Measurements from ENCODE around the gene ZNF440.
"Not testable (repeated sequence)": the region's sequence is repeated elsewhere in the genome, so short reads cannot be mapped to it uniquely, and the experiment has no call there.

The ZNF440 gene

GRCh38 chr19:11828957-11829876, 15.1 kb downstream of the ZNF440 start:
- DNase-seq, result not testable (repeated sequence)

DNA sequence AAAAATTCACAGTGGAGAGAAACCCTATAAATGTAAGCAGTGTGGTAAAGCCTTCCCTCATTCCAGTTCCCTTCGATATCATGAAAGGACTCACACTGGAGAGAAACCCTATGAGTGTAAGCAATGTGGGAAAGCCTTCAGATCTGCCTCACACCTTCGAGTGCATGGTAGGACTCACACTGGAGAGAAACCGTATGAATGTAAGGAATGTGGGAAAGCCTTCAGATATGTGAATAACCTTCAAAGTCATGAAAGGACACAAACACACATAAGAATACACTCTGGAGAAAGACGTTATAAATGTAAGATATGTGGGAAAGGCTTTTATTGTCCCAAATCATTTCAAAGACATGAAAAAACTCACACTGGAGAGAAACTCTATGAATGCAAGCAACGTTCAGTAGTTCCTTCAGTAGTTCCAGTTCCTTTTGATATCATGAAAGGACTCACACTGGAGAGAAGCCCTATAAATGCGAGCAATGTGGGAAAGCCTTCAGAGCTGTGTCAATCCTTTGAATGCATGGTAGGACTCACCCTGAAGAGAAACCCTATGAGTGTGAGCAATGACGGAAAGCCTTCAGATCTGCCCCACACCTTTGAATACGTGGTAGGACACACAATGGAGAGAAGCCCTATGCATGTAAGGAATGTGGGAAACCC, 18.3 kb downstream of the ZNF440 start:
- DNase-seq, result no peak

DNA sequence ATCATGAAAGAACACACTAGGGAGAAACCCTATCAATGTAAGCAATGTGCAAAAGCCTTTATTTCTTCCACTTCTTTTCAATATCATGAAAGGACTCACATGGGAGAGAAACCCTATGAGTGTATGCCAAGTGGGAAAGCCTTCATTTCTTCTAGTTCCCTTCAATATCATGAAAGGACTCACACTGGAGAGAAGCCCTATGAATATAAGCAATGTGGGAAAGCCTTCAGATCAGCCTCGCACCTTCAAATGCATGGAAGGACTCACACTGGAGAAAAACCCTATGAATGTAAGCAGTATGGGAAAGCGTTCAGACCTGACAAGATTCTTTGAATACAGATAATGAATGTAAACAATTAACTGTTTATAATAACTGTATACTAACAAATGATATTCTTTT, 19.5 kb downstream of the ZNF440 start:
- DNase-seq, result no peak

- not testable (repeated sequence) for DNase-seq
These were observed 21.6 kb downstream of the ZNF440 start for GRCh38 chr19:11835626-11836066.

- DNase-seq, result no peak
These were observed 29.6 kb downstream of the ZNF440 start for GRCh38 chr19:11843722-11844121.

DNA sequence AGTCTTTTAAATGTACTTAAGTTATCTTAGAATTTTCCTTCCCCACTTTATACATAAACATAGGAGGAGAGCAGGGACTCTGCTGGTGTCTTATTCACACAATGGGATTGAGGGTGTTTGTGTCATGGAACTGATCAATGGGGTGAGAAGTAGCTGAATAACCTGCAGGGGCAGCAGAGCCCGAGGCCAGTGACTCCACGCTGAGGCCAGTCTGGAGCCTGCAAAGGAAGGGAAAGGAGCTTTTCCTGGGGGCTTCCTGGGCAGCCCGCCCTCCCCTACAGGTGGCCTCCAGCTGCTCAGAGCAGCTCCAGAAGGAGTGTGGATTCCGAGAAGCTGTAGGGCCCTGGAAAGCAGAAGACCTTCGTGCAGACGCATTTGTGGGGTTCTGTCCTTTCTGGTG, 33.5 kb downstream of the ZNF440 start:
- DNase-seq, result not testable (repeated sequence)

DNA sequence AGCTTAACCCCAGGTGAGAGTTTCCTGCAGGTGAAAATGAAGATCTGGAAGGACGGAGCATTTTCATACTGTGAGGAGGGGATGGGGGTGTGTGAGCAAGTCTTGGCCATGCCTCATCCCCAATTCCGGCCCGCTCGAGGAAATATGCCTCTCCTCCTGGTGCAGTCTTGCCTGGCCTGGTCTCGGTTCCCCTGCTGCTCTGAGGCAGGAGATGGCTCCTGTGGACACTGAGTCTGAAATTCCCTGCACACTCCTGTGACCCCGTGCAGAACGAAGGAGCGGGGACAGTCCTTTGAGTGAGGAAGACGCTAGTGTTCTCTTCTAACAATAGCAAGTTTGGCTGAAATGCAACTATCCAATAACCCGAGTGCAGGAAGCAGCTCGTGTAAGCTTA, 34.1 kb downstream of the ZNF440 start:
- no peak for DNase-seq

DNA sequence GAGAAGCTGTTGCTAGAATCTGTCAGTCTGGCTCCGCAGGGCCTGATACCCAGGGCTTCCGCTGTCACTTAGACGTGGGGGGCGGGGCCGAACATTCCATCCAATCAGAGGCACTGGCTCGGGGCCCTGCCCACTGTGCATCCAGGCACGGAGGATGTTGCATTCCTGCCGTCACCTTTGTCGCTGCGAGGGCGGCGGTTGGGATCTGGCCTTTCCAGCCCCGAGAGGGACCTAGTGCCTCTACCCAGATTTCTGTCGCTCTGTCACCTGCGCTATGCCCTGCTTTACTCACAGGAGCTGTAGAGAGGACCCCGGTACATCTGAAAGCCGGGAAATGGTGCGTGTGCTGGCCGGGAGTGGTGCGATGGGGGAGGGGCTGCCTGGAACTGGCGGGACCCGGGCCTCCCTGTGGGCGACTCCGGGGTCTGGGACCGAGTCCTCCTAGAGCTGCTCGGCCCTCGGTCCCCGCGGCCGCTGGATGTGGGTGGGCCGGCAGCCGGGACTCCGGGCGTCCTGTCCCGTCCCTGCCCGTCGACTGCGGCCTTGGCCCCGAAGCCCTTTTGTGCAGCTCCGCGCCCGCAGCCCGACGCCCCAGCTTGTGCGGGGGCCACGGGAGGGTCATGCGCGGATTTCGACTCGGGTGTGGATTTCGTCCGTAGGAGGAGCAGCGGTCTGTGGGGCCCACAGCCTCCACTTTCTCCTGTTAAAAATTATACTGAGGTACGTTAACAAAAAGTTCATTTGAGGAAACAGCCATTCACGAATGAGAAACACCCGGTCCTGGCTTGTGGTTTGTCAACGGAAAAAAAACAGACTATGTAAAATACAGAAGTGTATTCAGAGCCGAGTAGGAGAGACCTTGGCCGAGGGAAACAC, 34.8 kb downstream of the ZNF440 start, which contains the start of gene ZNF439:
ZNF439 (plus strand) TSS at position 133 of the 876 bp plus-strand sequence; CDS start at position 275, 142 bp downstream.
- DNase-seq, result no peak

- DNase-seq, result not testable (repeated sequence)
These were observed 36.2 kb downstream of the ZNF440 start for GRCh38 chr19:11850289-11850688.

- no peak for DNase-seq
These were observed 39.3 kb downstream of the ZNF440 start for GRCh38 chr19:11853358-11853757.

GRCh38 chr19:11856596-11857250, 42.6 kb downstream of the ZNF440 start:
- DNase-seq, result no peak

DNA sequence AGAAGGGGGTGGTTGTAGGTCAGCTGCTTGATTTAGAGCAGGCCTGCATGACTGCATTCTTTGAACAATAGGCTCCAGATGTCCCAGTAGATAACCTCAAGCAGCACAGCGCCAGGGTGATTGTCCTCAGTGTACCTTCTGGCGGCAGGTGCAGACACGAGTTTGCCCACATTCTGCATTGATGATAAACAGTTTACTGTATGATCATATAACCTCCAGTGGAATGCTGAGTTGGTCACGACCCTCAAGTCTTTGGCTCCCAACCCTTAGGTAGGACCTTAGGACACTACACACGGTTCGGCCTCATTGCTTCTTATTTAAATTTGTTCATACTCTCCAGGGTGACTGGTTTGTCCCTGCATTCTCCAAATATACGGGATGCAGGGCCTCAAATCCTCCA, 46.6 kb downstream of the ZNF440 start:
- no peak for DNase-seq

DNA sequence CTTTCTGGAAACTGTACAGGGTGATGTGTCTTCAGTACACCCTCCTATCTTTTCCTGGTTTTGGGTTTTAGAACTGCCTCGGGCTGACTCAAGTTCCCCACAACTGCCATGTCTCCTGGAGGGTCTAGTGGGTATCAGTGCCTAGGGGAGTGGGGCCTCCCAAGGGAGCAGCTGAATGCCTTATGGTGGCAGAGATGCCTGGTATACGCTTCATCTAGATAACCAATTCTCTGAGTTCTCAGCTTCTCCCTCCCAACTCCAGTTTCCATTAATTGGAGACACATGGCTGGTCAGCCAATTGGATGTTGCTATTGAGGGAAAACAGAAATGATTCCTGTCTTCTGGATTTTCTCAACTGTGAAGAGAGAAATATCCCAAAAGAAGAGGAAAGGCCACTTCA, 47.2 kb downstream of the ZNF440 start:
- DNase-seq, result no peak

- DNase-seq, result not testable (repeated sequence)
These were observed 53.7 kb downstream of the ZNF440 start for GRCh38 chr19:11867766-11868165.

- DNase-seq, result no peak
These were observed 54.1 kb downstream of the ZNF440 start for GRCh38 chr19:11868188-11868587.

DNA sequence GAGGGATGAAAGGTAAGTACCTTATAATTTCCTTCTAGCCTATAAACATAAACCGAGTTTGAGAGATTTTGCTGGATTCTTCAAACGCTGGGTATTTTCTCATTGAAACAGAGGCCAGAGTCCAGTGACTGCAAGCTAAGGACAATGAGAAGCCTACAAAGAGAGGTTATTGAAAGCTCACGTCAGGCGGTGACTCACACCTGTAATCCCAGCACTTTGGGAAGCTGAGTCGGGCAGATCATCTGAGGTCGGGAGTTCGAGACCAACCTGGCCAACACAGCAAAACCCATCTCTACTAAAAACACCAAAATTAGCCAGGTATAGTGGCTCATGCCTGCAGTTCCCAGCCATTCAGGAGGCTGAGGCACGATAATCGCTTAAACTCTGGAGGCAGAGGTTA, 58.6 kb downstream of the ZNF440 start:
- DNase-seq, result no peak

- DNase-seq, result no peak
These were observed 59.7 kb downstream of the ZNF440 start for GRCh38 chr19:11873762-11874161.

- DNase-seq, result not testable (repeated sequence)
These were observed 65.7 kb downstream of the ZNF440 start for GRCh38 chr19:11879687-11880266.

DNA sequence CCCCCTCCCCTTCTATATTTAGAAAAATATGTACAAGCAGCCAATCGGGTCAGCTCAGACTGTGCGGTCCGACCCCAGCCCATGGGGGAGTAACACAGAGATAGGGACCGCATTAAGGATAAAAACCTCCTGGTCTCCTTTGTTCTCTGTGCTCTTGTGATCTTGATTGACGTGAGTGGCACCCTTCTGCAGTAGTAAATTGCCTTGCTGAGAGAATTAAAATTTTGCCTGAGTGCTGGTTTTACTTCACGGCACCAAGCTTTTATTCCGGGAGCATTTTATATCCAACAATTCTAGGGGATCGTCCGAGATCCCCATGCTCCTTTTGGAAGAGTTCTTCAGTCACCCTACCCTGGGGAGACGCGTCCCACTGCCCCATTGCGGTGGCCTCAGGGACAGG, 66.5 kb downstream of the ZNF440 start:
- DNase-seq, result no peak

DNA sequence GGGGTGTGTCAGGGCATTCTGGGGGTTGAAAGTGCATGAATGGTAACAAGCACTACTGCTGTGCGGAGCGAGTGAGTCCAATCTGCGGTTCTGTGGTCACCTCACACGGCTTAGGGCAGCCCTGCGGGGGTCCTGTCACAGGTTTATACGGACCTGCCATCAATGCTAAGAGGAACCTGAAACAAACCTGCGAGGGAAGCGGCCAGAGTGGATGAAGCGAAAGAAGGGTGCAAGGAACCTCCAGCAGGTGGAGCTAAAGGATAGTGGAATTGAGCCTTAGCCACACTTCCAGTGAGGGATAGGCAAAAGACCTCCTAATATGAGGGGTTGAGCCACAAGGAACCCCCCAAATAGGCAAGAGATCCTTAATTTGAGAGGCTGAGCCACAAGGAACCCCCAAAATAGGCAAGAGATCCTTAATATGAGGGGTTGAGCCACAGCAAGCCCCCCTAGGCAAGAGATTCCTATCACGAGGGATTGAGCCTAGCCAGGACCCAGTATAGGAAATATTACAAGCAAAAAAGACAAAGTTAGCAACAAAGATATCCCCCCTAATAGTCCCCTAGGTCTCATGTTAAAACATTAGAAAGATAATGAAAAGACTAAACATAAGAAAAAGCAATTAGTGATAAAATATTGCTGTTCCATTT, 67.2 kb downstream of the ZNF440 start:
- DNase-seq, result no peak

- no peak for DNase-seq
These were observed 68.5 kb downstream of the ZNF440 start for GRCh38 chr19:11882606-11883005.
